GM19455 (cell line): ENCODE measurements around the gene ADGRG4.

Experiments used
- ATAC-seq: cut with Tn5 transposase; IDR thresholded peaks from one replicate; pipeline ENCODE4 v1.9.1; 2021; ENCODE audit not compliant: unreplicated experiment

ADGRG4 gene

DNA sequence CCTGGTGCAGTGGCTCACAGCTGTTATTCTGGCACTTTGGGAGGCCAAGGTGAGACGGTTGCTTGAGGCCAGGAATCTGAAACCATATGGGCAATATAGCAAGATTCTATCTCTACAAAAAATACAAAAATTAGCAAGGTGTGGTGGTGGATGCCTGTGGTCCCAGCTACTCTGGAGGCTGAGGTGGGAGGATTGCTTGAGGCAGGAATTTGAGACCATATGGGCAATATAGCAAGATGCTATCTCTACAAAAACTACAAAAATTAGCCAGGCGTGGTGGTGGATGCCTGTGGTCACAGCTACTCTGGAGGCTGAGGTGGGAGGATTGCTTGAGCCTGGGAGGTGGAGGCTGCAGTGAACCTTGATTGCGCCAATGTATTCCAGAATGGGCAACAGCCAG is 2.3 kb downstream of the ADGRG4 start:
- ATAC-seq: no peak

DNA sequence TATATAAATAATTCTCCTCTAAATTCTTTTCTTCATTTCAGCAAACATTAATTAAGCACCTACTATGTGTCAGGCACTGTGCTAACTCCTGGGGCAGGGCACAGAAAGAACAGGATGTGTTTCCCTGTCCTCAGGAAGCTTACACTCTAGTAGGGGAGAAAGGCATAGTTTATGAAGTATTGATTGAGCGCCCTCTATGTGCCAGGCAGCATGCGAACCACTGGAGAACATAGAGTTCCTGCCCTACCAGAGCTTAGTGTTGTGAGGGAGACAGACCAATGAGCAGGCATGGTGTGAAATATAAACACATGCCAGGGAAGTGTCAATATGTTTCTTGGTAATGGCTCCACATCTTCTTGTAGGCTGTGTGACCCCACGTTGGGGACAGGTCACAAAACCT is 3.7 kb downstream of the ADGRG4 start:
- no peak for ATAC-seq

DNA sequence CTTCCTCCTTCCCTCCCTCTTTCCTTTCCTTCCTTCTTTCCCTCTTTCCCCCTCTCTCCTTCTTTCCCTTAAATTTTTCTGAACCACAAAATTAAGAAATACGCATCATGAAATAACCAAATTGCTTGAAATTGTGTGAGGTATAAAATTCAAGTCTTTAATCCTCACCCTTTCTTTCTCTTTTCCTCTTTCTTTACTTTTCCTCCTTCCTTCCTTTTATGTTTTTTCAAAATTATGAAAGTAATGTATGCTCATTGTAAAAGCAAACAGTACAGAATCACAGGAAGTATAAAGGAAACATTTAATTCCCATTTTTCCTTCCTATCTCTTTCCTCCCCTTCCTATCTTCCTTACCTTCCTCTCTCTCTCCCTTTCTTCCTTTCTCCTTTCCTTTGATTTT is 5.4 kb downstream of the ADGRG4 start:
- no peak for ATAC-seq

DNA sequence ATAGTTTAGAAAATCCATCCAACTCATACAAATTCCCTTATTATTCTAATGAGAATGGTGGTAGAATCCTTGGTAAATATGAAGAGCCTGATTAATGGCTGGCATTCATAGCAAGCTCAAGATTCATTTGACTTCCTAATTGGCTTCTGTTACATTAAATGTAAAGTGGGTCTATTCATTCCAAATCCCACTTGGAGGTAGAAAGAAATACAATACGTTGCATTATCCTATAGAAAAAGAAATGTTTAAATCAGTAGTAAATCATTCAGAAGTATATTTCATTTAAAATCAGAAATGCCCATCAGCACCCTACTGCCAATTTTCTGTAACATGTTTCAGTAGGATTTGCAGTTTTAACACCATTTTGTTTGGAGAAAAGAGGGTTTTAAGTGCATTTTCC is 6.7 kb downstream of the ADGRG4 start:
- no peak for ATAC-seq

DNA sequence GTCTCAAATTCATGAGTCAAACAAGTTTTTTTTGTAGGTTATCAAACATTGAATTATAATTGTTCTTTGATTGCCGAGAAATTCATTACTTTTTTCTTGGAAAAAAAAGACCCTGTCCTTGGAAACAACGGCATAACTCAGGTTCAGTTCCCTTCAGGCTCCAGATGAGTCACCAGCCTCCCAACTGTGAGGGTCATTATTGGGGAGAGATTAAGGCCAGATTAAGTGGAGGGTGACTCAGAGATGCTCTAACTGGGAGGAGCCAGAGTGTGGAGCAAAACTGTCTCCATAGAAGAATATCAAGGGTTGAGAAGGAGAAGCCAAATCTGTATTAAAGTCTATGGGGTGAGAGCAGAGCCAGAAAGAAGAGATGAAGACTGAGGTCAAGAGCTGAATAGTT is 9.6 kb downstream of the ADGRG4 start:
- no peak for ATAC-seq

DNA sequence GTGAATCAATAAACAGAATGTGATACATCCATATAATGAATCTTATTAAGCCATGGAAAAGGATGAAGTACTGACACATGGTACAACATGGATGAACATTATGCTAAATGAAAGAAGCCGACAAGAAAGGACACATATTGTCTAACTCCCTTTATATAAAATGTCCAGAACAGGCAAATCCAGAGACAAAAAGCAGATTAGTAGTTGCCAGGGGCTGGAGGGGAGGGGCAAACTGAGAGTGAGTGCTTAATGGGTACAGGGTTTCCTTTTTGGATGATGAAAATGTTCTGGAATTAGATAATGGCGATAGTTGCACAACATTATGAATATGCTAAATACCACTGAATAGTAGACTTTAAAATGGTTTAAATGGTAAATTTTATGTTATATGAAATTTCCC is 17.4 kb downstream of the ADGRG4 start:
- ATAC-seq: no peak

DNA sequence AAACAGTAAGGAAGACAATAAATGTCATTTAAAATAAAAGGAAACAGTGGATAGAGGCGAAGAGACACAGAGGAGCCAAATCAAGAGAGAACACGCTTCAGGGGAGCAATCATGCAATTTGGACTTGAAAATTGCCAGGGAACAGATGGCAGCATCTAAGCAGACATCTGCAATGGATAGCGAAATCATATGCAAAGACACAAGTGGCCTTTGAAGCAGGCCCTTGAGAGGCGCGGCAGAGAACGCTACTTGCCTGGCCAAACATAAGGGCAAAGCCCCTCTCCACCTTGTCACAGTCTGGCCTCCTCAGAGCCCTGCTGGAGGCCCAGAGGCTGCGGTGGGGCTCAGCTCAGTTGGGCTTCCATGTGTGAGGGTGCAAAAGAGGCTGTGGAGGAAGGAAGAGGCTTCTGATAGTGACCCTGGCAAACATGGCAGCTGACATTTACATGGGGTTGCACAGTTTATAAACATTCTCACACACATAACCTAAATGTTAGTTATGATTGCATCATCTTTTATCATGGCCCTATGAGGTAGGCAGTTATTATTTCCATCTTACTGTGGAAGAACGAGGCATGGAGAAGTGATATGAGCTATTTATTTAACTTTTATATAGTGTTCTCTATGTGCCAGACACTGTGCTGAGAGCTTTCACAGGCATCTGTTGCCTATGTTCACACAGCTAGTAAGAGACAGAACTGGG is 18.3 kb downstream of the ADGRG4 start:
- no peak for ATAC-seq

DNA sequence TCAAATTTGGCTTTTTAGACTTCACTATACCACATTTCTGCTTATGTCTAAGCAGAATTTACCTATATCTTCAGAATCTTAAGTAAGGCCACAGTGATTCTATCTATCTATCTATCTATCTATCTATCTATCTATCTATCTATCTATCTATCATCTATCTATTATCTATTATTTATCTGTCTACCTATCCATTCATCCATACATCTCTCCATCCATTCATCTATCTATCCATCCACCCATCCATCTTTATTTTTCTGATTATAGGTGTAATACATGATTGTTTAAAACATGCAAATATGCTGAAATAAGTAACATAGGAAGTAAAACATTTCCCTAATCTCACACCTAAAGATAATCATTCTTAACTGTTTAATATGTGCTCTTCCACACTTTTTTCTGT is 18.8 kb downstream of the ADGRG4 start:
- no peak for ATAC-seq

DNA sequence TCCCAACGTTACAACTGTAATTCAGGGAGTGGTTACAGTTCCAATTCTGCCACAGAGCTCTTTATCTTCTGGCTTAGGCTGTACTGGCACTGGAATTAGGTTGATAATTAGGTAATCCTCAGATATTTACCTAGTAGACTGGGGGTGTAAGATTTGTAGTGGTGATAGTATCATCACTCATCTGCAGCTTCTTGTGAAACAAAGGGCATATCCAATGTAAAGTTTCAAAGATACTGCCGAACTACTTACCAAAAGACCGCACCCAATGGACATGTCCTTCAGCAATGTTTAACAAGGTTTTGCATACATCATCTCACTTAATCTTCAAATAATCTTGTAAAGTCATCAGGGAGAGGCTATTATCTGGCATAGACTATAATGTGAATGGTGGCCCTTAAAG is 20.8 kb downstream of the ADGRG4 start:
- no peak for ATAC-seq

DNA sequence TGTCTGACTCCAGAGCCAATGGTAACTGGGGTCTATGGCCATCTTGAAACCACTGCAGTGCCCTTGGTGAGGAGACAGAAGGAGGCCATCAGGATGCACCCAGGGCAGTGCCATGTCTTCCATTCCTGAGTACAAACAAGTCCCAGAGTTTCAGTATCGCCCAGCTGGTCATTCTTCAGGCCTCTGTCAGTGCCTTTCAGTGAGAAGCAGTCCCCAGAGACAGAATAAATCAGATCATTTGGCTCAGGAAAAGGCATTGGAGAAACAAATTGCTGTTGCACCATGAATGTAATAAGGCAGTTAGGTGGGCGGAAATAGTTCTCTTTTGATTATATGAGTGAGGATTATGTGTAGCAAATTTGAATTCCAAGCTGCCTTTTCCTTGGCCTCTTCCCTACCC is 21.3 kb downstream of the ADGRG4 start:
- no peak for ATAC-seq

DNA sequence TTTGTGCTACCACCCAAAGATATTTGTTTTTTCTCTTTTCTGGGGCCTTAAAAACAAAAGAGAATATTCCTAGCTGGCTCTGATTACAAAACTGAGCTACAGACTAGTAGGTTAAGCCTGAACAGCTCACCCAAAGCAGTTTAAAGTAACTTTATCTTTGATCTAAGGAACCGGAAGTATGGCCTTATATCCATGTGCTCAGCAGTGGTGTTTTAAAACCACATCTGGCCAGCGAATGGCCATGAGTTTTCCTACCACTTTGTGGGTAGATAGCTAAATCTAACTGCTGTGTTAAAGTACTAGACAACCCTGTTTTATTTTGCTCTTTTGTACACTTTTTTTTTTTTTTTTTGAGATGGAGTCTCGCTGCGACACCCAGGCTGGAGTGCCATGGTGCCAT is 24.6 kb downstream of the ADGRG4 start:
- no peak for ATAC-seq

DNA sequence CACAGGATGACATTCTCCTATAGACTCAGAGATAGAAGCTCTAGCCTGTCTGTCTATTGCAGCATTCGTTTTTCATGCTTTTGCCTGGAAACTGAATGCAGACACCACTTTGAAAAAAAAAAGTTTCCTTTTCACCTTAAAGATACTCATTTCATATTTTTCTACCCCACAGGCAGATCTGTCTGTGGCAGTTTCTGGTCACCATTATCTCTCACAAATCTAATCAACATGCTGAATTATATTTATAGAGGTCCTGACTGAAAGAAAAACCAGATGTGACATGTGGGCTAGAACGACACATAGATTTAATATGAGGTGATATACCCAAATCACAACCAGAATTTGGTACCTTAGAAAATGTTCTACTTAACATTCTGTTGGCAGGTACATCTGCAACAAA is 28.2 kb downstream of the ADGRG4 start:
- no peak for ATAC-seq

DNA sequence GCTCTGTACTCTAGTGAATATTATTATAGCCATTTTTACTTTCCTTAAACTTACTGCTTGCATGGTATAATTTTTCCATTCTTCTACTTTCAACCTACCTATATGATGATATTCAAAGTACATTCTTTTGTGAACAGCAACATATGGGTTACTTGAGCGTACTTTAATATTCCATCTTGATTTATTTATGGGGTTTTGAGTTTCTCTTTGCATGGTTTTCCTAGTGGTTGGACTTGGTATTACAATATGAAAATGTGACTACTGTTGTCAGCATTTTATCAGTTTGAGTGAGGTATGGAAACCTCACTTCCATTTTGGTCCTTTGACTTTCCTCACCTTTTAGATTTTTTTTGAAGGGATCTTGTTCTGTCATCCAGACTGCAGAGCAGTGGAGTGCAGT is 35.9 kb downstream of the ADGRG4 start:
- ATAC-seq: no peak

DNA sequence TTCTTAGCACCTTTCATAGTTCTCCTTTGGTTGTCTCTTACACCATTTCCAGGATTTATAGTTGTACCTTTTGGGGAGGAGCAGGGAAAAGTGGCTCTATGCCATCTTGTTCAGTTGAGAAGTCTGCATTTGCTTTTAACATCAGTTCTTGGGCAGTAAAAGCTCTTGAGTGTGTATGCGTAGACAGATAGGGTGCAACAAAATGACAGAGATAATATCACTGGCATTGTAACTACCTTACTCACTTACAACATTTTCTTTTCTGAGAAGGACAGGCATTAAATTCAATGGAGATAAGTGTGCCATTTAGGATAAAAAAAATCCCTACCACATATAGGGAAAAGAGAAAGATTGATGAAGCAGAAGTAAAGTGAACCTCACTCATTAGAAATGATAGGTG is 38.9 kb downstream of the ADGRG4 start:
- no peak for ATAC-seq

DNA sequence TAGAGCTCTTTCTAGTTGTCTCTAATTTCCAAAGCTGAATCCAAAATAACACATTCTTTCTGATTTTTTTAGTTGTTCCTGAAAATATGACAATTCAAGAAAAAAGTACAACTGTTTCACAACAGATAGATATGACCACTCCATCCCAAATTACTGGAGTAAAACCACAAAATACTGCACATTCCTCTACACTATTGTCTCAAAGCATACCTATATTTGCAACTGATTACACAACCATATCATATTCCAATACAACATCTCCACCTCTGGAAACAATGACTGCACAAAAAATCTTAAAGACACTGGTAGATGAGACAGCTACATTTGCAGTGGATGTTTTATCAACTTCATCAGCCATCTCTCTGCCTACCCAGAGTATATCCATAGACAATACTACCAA is 43.6 kb downstream of the ADGRG4 start:
- no peak for ATAC-seq

DNA sequence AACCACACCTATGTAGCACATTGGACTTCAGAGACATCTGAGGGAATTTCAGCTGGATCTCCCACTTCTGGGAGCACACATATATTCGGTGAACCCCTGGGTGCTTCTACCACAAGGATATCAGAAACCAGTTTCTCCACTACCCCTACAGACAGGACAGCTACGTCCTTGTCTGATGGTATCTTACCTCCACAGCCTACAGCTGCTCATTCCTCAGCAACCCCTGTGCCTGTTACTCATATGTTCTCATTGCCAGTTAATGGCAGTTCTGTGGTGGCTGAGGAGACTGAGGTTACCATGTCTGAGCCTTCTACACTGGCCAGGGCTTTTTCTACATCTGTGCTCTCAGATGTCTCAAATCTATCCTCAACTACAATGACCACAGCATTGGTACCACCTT is 45.7 kb downstream of the ADGRG4 start:
- ATAC-seq: no peak

DNA sequence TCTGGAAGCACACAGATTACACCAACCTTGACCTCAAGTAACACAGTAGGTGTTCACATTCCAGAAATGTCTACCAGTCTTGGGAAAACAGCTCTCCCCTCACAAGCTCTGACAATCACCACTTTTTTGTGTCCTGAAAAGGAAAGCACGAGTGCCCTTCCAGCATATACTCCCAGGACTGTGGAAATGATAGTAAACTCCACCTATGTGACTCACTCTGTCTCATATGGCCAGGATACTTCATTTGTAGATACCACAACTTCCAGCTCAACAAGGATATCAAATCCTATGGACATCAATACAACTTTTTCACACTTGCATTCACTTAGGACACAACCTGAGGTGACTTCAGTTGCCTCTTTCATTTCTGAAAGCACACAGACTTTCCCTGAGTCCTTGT is 46.9 kb downstream of the ADGRG4 start:
- ATAC-seq: no peak

DNA sequence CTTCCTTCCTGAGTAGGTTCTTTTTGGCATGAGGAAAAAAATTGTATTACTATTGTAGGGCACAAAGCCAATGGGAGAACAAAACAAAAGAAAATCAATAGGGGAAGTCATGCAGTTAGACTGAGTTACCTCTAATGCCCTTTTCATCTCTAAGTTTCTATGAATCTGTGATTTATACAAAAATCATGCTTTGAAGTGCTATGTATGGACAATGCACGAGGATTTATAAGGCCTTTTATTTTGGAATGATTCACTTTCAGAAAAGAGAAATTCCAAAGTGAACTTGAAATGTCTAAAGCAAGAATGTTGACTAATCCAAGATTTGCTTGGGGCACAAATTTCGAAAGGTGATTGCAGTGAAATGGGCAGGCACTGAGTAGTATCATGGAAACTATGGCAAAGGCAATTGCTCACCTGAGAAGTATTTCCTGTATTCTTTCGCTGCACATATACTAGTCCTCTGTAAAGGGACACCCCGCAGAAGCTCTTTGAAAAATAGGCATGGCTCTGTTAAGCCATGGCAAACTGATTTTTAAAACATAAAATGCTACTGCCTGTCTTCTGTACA is 52.8 kb downstream of the ADGRG4 start:
- ATAC-seq: no peak

DNA sequence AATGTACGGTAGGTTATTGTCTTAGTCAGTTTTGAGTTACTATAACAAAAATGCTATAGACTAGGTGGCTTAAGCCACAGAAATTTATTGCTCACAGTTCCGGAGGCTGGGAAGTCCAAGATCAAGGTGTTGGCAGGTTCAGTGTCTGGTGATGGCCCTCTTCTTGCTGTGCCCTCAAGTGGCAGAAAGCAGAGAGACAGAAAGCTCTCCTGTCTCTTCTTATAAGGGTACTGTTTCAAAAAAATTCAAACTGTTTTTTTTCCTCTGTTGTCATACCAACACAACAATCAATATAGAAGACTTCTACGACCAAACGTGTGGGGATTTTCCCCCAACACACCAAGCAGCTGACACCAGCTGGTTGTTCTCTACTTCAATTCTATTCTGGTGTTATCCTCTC is 53.4 kb downstream of the ADGRG4 start:
- no peak for ATAC-seq

DNA sequence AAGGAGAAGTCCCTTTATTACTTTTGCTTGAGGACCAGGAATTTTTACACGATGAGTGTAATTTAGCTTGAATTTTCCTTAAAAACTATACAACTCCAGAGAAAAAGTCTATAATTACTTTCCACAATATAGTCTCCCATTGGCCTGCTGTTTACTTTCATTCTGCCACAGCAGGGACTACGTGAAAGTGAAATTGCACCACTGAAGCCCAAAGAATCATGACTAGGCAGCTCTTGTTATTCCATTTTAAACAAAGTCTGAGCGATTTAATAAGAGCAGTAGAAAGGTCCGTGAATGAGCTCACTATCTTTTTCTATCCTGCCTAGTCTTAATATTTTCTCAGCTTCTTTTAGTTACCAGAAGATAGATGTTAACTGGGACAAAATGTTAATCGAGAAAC is 68.6 kb downstream of the ADGRG4 start:
- ATAC-seq: no peak

DNA sequence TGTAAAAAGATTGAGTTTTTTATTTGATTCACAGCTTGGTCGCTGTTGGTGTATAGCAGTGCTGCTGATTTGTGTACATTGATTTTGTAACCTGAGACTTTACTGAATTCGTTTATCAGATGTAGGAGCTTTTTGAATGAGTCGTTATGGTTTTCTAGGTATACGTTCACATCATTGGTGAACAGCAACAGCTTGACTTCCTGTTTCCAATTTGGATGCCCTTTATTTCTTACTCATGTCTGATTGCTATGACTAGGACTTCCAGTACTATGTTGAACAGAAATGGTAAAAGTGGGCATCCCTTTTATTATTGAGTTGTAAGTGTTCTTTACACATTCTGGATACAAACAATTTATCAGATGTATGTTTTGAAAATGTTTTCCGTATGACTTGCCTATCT is 76.0 kb downstream of the ADGRG4 start:
- no peak for ATAC-seq

DNA sequence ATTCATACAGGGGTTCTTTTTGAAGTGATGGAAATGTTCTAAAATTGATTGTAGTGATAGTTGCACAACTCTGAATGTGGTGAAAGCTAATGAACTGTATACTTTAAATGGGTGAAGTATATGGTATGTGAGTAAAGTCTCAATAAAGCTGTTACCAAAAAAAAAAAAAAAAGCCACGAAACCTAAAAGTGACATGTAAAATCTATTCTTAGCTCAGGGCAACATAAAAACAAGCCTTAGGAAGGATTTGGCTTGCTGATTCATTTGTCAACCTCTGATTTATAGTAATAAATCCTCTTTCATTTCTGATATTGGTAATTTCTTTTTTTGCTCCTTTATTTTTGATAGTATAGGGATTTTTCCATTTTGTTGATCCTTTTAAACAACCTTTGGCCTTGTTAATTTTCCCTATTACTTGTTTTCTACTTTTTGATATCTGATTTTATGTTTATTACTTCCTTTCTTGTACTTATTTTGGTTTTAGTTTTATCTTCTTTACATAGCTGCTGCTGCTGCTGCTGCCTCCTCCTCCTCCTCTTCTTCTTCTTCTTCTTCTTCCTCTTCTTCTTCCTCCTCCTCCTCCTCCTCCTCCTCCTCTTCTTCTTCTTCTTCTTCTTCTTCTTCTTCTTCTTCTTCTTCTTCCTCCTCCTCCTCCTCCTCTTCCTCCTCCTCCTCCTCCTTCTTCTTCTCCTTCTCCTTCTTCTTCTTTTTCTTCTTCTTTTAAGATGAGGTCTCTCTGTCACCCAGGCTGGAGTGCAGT is 79.4 kb downstream of the ADGRG4 start:
- ATAC-seq: no peak

DNA sequence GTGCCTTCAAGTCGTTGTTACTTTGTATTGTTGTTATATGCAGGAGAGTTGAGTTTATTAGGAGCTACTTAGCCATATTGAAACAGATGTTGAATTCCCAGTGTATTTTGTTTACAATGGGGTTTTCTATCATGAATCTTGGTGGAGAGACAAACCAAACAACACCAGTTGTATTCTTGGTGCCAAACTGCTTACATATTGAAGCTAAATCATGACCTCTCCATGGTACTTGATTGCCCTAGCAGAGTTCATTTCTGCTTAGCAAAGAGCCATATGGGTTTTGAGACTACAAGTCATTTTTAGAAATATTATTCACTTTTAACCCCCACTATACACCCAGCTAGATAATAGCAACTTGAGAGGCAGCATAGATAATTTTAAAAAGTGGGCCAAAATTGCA is 85.4 kb downstream of the ADGRG4 start:
- no peak for ATAC-seq
